Hematopoietic multipotent progenitor cell treated with erythropoietin and hydrocortisone succinate and interleukin-3 and kit ligand, for 4 days (in vitro differentiated cells): ENCODE measurements around the gene DNAJC30.
"Not testable (repeated sequence)": the region's sequence is repeated elsewhere in the genome, so short reads cannot be mapped to it uniquely, and the experiment has no call there.

Experiments used
- DNase-seq: peaks from one replicate; pipeline ENCODE4 v3.0.0-alpha.2; 2015

The DNAJC30 gene

DNA sequence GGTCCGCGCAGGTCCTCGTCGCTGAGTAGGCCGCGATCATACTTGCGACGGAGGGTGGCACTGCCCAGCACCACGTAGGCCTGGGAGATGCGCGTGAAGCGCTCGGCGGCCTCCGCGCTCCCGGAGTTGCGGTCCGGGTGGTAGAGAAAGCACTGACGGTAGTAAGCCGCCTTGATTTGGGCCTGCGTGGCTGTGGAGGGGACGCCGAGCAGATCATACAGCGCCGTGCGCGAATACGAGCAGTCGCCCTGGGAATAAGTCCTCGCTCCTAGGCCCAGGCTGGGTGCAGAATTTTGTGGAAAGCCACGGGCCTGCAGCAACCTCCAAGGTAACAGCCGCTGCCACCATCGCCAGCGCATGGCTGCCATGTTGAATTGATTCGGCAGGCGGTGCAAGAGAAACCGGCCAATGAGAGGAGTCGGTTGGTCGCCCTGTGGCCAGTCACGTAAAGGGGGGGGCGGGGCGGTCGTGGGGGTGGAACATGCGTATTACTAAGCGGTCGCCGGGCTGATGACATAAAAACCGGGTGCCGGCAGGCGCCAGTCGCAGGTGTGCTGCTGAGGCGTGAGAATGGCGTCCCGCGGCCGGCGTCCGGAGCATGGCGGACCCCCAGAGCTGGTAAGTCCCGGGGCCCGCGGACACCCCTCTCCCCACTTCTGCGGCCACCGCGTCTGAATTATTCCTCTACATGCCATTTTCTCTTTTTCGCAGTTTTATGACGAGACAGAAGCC is at the start of gene DNAJC30, which contains the start of gene BUD23:
TSS of gene DNAJC30 (minus strand) at position 398 of the 732 bp plus-strand sequence. CDS start at position 368, 30 bp downstream.
TSS of gene BUD23 (plus strand) at position 542 of the 732 bp plus-strand sequence. CDS start at position 571, 29 bp downstream.
- DNase-seq: peak; percentile 98

DNA sequence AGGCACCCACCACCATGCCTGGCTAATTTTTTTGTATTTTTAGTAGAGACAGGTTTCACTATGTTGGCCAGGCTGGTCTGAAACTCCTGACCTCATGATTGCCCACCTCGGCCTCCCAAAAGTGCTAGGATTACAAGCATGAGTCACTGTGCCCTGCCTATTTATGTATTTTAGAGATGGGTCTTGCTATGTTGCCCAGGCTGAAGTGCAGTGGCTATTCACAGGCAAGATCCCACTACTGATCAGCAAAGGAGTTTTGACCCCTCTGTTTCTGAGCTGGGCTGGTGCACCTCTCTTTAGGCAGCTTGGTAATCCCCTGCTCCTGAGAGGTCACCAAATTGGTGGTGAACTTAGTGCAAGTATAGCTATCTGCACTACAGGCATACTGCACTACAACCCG is 49.1 kb upstream of the DNAJC30 start:
- no peak for DNase-seq

DNA sequence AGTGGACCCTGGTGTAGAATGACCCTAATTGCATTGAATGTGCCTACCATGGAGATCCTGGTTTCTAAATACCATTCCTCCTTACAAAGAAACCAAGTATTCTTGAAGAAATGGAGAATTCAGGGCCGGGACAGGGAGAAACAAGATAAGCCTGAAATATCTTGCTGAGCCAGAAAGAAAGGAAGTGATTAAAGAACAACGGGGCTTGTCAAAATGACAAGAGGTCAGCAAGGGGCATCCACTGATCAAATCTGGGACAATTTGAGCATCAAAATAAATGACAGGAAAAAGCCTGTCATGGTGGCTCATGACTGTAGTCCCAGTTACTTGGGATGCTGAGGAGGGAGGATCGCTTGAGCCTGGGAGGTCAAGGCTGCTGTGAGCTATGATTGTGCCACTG is 47.2 kb upstream of the DNAJC30 start:
- DNase-seq: no peak

DNA sequence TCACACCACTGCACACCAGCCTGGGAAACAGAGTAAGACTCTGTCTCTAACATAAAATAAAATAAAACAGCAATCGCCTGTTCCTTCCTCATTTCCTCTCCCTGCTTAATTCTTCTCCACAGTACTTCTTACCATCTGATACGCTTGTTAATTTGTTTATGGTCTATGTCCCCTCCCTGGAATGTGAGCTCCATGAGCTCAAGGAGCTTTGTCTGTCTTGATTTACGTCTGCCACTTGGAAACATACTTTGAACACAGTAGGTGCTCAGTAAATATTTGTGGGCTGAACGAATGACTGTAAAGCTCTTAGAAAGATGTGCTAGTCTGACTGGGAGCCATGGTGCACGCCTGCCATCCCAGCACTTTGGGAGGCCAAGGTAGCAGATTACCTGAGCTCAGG is 45.3 kb upstream of the DNAJC30 start:
- no peak for DNase-seq

DNA sequence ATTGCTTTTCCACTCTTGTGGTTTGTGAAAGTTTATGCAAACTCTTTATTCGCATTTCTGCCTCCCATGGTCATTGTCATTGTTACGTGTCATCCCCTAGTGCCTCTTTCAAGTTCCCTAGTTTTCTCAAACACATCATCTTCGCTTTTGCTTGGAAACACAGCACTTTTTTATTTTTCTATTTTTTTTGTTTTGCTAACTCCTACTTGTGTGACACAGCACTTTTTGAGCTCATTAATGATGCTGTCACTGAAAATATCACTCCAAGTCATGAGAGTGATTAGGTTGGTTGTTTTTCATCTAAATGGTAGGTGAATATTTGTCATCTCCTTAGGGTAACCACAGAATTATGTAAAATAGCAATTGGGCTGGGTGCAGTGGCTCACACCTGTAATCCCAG is 44.7 kb upstream of the DNAJC30 start:
- DNase-seq: no peak

DNA sequence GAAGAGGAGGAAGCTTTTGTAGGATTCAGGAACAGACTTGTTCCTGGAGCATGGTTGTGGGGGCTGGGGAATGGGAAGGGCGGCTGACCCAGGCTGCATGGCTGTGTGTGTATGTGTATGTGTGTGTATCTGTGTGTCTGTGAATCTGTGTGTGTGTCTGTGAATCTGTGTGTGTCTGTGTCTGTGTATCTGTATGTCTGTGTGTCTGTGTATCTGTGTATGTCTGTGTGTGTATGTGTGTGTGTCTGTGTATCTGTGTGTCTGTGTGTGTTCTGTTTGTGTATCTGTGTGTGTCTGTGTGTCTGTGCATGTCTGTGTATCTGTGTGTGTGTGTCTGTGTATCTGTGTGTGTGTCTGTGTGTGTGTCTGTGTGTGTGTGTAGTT is 42.8 kb upstream of the DNAJC30 start:
- no peak for DNase-seq

DNA sequence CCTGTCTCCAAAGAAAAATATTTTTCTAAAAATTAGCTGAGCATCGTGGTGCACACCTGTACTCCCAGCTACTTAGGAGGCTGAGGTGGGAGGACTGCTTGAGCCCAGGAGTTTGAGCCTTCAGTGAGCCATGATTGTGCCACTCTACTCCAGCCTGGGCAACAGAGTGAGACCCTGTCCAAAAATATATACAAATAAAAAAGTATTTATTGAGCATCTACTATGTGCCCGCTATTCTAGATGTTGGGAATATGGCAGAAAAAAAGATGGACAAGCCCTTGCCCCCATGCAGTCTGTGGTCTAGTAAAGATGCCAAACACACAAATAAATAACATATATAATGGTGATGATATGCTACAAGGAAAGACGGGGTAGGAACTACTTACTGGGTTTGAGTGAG is 40.6 kb upstream of the DNAJC30 start:
- no peak for DNase-seq

DNA sequence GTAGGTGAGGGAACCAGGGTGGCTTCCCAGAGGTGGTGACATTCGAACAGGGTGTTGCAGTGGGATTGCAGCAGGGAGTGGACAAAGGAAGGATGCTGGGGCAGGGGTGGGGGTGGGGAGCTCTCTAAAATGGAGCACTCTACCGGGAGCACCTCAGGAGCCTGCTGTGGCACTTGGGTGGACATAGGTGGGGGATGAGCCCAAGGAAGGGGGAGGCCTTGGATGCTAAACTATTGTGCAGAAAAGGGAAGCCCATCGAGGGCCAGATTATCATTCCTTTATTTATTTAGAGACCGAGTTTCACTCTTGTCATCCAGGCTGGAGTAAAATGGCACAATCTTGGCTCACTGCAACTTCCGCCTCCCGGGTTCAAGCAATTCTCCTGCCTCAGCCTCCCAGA is 39.5 kb upstream of the DNAJC30 start:
- DNase-seq: no peak

DNA sequence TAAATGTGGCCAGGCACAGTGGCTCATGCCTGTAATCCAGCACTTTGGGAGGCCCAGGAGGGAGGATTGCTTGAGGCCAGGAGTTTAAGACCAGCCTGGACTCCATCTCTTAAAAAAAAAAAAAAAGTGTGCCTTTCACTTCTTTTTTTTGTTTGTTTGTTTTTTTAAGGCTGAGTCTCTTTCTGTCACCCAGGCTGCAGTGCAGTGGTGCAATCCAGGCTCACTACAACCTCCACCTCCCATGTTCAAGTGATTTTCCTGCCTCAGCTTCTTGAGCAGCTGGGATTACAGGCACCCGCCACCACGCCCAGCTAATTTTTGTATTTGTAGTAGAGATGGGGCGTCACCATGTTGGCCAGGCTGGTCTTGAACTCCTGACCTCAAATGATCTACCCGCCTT is 38.9 kb upstream of the DNAJC30 start:
- DNase-seq: not testable (repeated sequence)

DNA sequence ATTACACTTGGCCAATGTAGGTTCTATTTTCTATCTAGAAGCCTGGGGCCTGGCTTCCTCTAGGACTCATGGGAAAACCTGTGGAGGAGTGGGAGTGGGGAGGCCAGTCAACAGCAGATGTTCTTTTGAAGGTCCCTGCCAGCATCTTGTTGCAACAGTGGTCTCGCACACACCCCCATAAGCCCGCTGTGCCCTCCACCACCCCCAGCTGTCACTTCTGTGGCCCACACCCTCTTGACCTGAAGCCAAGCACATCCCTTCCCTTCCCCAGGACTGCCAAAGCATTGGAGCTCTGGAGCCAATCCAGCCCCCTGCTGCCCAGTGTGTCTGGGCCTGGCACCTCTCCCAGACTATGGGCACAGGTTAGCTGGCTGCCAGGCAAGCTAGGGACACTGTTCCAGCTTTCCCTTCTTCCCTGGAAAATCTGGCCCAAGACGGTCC is 38.1 kb upstream of the DNAJC30 start:
- no peak for DNase-seq

DNA sequence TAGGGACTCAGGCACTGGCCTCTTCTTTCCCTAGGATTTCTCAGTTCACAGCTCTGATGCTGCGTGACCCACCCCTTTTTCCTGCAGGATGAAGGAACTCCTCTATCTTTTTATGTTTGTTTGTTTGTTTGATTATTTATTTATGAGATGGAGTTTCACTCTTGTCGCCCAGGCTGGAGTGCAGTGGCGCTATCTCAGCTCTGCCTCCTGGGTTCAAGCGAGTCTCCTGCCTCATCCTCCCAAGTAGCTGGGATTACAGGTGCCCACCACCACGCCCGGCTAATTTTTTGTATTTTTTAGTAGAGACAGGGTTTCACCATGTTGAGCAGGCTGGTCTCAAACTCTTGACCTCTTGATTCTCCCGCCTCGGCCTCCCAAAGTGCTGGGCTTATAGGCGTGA is 37.2 kb upstream of the DNAJC30 start:
- not testable (repeated sequence) for DNase-seq

DNA sequence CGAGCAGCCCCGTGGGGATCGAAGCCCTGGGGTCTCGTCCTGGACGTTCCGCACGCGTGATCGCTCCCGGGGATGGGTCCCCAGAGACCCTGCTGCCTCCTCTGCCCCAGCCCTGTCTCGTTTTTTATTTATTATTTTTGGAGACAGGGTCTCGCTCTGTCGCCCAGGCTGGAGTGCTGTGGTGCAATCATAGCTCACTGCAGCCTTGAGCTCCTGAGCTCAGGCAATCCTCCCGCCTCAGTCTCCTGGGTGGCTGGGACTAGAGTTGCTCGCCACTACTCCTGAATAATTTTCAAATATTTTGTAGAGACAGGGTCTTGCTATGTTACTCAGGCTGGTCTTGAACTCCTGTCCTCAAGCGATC is 36.5 kb upstream of the DNAJC30 start:
- DNase-seq: no peak

DNA sequence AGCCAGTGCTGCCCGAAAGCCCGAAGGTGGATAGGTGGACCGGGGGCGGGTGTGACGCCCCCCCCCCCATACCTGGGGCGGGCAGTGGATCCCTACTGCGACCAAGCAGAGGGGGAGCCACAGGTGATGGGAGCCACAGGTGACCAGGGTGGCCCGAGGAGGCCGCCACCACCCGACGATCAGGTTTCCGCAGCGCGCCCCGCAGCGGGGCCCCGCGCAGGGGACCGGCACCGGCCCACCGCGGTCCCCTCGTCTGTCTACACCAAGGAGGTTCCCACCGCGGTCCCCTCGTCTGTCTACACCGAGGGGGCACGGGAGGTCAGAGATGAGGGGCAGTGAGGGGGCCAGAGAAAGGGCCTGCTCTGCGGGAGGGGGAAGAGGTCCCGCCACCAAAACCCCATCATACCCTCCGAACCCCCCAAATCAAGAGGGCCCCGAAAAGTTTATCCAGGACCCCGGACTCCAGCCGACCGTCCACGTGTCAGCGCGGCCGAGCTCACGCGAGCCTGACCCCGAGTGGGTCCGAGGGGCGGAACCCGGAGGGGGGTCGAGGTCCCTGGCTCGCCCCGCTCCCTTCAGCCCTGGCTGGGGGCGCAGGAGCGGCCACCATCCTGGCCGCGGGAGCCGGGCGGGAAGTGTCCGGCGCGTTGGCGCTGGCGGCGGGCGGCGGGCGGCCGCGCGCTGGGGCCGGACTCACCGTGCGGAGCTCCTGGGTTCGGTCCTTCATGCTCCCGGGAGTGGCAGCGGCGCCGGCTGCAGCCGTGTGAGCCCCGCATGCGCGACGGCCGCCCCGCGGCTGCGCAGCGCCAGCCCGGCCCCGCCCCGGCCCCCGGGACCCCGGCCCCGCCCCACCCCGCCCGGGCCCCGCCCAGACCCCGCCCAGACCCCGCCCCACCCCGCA is 35.9 kb upstream of the DNAJC30 start, which contains the start of gene STX1A:
TSS of gene STX1A (minus strand) at position 765 of the 901 bp plus-strand sequence. CDS start at position 727, 38 bp downstream.
- DNase-seq: peak; percentile 82

DNA sequence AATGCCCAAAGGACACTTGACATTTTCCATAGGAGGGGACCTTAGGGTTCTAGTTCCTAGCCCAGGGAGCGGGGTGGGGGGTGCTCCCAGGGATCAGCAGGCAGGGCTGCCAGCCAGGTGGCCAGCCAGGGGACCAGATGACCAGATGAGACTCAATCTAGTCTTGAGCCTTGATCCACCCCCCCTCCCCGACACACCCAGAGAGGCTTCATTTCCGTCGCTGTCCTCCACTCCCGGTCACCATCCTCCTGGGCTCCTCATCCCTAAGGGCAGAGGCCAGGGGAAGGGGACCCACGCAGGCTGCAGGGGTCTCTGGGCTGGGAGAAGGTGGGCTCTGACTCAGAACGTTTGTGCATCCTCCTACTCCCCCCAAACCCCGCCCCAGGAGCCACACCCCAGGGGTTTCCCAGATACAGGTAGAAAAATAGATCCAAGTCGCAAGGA is 35.2 kb upstream of the DNAJC30 start:
- DNase-seq: no peak

DNA sequence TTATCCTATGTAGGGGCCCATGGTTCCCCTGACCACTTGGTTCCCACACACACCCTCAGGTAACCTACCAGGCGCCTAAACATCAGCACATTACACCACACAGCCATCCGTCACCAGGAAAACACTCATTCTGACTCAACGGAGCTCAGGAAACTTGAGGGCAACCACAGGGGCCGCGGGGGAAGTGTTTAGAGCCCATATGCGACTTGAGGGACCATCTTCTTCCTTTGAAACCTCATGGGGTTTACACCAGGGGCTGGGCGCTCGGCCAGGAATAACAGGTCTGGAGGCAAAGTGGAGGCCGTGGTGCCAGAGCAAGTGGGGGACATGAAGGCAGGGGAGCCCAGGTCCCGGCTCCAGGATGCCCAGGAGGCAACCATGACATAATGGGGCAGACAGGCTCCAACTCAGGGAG is 34.7 kb upstream of the DNAJC30 start:
- peak; percentile 91 for DNase-seq

DNA sequence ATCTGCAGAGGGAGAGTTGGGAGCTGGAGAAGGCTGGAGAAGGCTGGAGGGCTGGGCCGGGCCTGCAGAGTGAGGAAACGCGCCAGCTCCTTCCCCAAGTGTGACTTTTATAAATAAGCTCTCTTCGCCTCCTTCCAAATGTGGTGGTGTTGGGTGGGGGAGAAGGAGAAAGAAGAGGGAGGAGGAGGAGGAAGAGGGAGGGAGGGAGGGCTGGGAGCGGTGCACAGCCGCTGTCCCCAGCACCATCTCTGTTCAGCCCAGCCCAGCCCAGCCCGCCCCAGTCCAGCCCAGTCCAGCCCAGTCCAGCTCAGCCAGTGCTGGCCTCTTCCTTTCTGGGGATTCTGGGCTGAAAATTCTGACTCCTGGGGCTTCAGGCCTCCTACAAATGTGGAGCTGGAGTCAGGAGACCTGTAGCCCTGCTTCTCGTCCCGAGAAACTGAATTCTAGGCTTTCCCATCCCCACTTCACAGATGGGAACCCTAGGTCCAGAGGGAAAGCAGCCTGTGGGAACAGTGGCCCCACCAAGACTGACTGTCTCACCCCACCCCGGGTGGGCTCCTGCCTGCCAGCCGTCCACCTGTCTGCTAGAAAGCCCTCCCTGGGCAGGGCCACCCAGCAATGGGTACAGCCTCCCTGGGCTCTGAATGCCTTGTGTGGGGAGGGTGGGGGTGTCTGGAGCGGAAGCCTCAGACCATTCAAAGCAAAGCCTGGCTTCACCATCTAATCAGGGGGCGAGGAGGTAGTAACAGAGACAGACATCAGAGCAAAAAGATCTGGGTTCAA is 34.0 kb upstream of the DNAJC30 start:
- no peak for DNase-seq

DNA sequence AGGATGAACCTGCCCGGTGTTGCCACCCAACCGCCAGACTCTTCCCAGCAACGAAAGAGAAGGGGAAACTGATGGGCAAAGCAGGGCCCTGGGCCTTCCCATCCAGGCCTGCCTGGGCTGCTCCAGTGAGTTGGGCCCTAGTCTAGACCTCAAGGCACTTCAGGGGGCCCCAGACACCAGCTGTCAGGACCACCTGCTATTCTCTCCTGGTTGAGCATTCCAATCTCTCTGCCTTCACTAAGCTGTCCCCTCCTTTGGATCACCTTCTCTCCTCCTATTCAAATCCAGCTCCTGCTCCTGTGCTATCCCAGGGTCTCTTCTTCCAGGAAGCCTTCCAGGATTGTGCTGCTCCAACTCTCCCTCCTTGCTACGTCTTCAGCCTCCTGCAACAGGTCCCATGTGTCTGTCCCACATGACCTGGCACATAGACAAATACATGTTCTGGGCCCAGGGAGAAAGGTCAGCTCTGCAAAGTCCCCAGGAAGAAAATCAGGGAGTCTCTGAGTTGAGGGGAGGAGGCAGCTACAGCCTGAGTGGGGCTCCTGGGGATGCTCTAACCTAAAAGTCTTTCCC is 33.2 kb upstream of the DNAJC30 start:
- no peak for DNase-seq

DNA sequence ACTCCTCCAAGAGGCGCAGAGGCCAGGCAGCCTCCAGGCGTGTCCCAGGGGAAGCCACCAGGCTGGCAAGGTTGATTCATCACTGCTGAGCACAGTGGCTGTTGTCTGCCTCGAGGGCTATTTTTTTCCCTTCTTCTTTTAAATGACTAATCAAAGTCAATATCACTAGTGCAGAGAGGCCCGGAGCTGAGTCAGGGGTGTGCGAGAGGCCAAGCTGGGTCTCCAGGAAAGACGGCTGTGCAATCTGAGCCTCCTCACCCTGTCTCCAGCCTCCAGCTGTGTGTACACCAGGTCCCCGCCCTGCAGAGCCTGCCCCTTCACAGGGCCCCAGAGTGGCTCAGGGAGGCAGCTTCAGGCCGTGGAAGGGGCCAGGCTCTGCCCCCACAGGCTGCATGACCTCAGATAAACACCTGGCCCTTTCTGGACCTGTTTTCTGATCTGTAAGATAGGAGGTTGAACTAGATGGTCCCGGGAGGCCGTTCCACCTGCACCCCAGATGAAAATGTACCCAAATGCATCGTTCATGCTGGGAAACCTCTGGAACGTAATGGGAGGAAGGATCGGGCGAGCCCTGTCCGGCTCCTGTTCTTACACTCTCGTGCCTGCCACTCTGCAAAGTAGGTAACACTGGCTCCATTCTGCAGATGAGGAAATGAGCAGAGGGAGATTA is 32.5 kb upstream of the DNAJC30 start:
- DNase-seq: peak; percentile 77

DNA sequence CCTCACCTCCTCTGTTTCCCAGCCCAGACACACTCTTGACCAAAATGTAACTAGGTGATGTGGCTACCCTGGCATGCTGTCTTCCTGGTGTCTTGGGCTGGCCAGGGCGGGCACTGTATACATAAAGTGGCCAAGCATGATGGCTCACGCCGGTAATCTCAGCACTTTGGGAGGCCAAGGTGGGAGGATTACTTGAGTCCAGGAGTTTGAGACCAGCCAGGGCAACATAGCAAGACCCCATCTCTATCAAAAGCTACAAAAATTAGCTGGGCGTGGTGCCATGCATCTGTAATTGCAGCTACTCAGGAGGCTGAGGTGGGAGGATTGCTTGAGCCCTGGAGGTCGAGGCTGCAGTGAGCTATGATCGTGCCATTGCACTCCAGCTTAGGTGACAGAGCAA is 30.1 kb upstream of the DNAJC30 start:
- DNase-seq: not testable (repeated sequence)

DNA sequence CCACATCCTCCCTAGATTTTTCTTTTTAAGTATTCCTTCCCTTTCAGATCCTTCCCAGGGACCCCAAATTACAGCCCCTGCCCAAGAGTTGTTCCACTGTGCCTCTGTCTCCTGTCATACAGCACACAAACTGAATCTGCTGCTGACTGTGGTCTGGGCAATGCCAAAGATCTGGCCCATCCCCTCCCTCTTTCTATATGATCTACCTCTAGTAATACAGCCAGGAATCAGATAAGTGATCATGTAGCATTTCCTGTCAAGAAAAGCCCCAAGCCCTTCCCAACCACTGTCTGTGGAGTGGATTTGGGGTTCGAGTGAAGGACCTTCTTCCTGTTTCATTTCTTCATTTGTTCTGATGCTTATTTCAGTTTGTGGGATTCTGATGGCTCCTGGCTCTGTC is 29.5 kb upstream of the DNAJC30 start:
- DNase-seq: no peak

DNA sequence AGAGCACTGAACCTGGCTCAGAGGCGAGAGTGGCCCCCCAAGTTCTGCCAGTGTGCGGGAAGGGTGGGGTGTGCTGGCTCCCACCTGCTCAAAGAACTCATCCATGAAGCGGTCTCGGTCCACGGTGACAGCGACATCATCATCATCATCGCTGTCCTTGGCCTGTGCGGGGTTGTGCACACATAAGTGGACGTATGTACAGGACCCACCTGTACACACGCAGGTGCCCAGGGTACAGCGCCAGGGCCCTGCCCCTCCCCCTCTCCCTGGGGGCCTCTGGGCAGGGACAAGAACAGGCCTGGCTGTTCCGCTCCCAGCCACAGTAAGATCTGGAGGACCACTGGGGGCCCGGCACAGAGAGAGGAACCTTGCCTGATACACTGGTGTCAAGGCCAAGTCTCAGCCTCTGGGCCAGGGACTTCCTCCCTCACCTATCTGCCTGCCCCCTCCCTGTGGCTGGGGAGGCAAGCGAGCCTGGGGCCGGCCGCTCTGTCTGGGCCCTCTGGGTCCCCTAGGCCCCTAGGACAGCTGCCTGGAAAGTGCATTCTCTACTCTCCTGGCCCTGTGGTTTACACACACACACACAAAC is 25.8 kb upstream of the DNAJC30 start:
- no peak for DNase-seq
